ENCODE results near the gene DNHD1. TPM values are rescaled to one million over a fixed set of nuclear protein-coding genes. Genes with fewer than 3 reads are reported as not detected.

Gene DNHD1
- total and polyA plus RNA-seq, 2 of the 4 experiments (the other 2 are of a cell fraction) = 1.8 to 3.6 TPM

DNA sequence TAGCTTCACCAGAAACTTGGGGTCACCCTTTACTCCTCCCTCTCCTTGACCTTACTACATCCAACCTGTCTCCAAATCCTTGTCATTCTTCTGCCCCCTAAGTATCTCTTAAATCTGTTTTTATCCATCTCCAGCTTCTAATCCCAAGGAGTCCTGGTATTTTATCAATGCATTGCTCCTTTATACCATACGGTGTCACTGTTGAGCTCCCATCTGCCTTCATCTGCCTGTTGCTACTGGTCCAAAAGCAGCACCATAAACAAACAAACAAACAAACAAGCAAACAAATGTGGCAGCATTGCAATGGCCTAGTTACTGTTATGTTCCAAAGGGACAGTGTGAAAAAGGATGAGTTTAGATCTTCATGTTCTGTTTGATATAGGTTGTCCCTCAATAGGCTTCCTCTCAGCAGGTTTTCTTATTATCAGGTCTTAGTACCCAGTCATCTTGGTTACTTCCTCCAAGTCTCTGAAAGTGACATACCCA lies 34.2 kb downstream of the DNHD1 start:
- ChIA-PET CTCF (interaction anchor here (0.6 to 3.0 kb wide), 22 partner anchors 9 to 174 kb away, joined by 3 to 15 read pairs (median 4); partner anchors contain the start of gene MRPL17), POLR2A (ENCODE audit: unreplicated experiment) (no interaction called here)
- Histone ChIP-seq H2BK120ac (ENCODE audit: low read depth, low read length) (no peak overlapping the region), H3K9ac (ENCODE audit: low read depth, low read length) (no peak overlapping the region), H3K18ac (ENCODE audit: low read depth, low read length) (no peak overlapping the region), H4K91ac (ENCODE audit: insufficient read depth, low read depth, low read length) (no peak overlapping the region), H3K9me1 (ENCODE audit: insufficient read depth, low read length) (no peaks in the 10 kb centered on the region), H2BK20ac (ENCODE audit: low read depth, low read length) (no peak overlapping the region), H3K23ac (ENCODE audit: low read depth, low read length) (no peak overlapping the region), H2AK5ac (ENCODE audit: low read depth, low read length) (0 out of 2 replicates have a peak overlapping the region, but pooled peaks have one; percentile 10), H2BK5ac (ENCODE audit: low read depth, low read length, poor library complexity, severe bottlenecking) (no peak overlapping the region), H4K5ac (ENCODE audit: low read depth, low read length) (no peak overlapping the region), H3K14ac (replicated peaks; ENCODE audit: low read depth, low read length) (no peak overlapping the region), H3K27me3 (ENCODE audit: control insufficient read depth, insufficient read depth, low read length) (no peaks in the 10 kb centered on the region), H4K8ac (ENCODE audit: low read depth in 2 of 2, low read length in 2 of 2) (0 out of 4 replicates have a peak overlapping the region, but pooled peaks of 1 of the 2 experiments have one; percentile 31), H4K20me1 (ENCODE audit: insufficient read depth, low read length) (peaks cover 2% of the 10 kb centered on the region; the same call in 1 of the 2 replicates), H3K27ac (ENCODE audit: insufficient read depth, low read length) (no peak overlapping the region), H3K4ac (ENCODE audit: low read depth, low read length) (no peak overlapping the region), H2AFZ (replicated peaks; ENCODE audit: low read length, poor library complexity) (no peak overlapping the region), H2AK9ac (replicated peaks; ENCODE audit: low read depth, low read length, poor library complexity) (no peak overlapping the region), H3K36me3 (ENCODE audit: control insufficient read depth, insufficient read depth, low read length) (peaks cover 6% of the 10 kb centered on the region; the same call in 1 of the 2 replicates), H3K4me1 (ENCODE audit: control insufficient read depth, insufficient read depth, low read length) (no peaks in the 10 kb centered on the region), H3K4me3 (ENCODE audit: insufficient read depth, low read depth, low read length) (no peak overlapping the region), H3K56ac (ENCODE audit: extremely low read depth, insufficient read depth, low read length) (no peak overlapping the region), H3K4me2 (ENCODE audit: low read depth, low read length) (no peak overlapping the region), H2BK15ac (ENCODE audit: low read depth, low read length) (no peak overlapping the region), H3K79me1 (ENCODE audit: low read depth in 1 of 2, low read length in 2 of 2) (no peaks in the 10 kb centered on the region; a peak in 1 of 4 replicates), H3K9me3 (ENCODE audit: control insufficient read depth, insufficient read depth, low read length) (no peaks in the 10 kb centered on the region)
- no CpG with 5 or more reads among the region's 1 CpG for WGBS, 2 experiments (ENCODE audit: extremely low coverage in 2 of 2, insufficient read length in 1 of 2)
- dilution Hi-C loops (cut with HindIII; ENCODE audit: low sequenced_read_pairs, unreplicated experiment) = no loop called here
- TF ChIP-seq SMC3 (IDR thresholded peaks at IDR 0.05; ENCODE audit: low read depth, low read length) (peak; percentile 72), BHLHE40 (IDR thresholded peaks at IDR 0.05; ENCODE audit: low read depth, low read length) (no peak), CTCF (conservative IDR thresholded peaks at IDR 0.05; ENCODE audit: low read depth, low read length) (peak; percentile 74), MAFK (IDR thresholded peaks at IDR 0.05; ENCODE audit: low read depth, low read length) (no peak), CHD1 (IDR thresholded peaks at IDR 0.05; ENCODE audit: low read depth, low read length) (no peak), ELK1 (IDR thresholded peaks at IDR 0.05; ENCODE audit: borderline replicate concordance, low read depth, low read length) (no peak), NFE2L2 (IDR thresholded peaks at IDR 0.05; ENCODE audit: low read depth, low read length) (no peak), RAD21 (IDR thresholded peaks at IDR 0.05; ENCODE audit: low read length) (peak; percentile 83), RCOR1 (IDR thresholded peaks at IDR 0.05; ENCODE audit: insufficient replicate concordance, low read length) (no peak)
- TF ChIP-seq, protein P1, sequence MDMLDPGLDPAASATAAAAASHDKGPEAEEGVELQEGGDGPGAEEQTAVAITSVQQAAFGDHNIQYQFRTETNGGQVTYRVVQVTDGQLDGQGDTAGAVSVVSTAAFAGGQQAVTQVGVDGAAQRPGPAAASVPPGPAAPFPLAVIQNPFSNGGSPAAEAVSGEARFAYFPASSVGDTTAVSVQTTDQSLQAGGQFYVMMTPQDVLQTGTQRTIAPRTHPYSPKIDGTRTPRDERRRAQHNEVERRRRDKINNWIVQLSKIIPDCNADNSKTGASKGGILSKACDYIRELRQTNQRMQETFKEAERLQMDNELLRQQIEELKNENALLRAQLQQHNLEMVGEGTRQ (IDR thresholded peaks at IDR 0.05; ENCODE audit: low read depth, low read length) = no peak
- BruUV-seq (replicated peaks) = no TSS peak
- intact Hi-C loops (cut with micrococcal nuclease) = loop anchor here (1.0 to 5.0 kb wide), 5 partner anchors 72 to 226 kb away; partner anchors contain the start of genes ILK, MRPL17 and RRP8
- DNase-seq (peak; percentile 52), ATAC-seq (ENCODE audit: low read depth) (peak; percentile 95)
- in situ Hi-C loops (cut with MboI; ENCODE audit: low sequenced_read_pairs) = no loop called here
